GM12878 (cell line): ENCODE measurements around the gene YWHAG. TPM values are rescaled to one million over a fixed set of nuclear protein-coding genes. Genes with fewer than 3 reads are reported as not detected.

Source experiments
- ATF2 ChIP-seq: IDR thresholded peaks from 2 replicates; pipeline ENCODE4 v1.6.1; 2012; ENCODE audit warnings: low read length, inconsistent platforms
- BCL11A ChIP-seq: IDR thresholded peaks from 2 replicates; pipeline ENCODE4 v1.6.1; 2011; ENCODE audit warnings: low read depth, low read length
- CBFB ChIP-seq: IDR thresholded peaks from 2 replicates; pipeline ENCODE4 v1.6.1; 2016; ENCODE audit warnings: antibody characterized with exemption, low read depth
- CREB1 ChIP-seq: IDR thresholded peaks from 2 replicates; pipeline ENCODE4 v1.6.1; 2012; ENCODE audit warnings: low read depth, mild to moderate bottlenecking, inconsistent platforms
- CUX1 ChIP-seq: IDR thresholded peaks from 2 replicates; pipeline ENCODE4 v1.6.1; 2012; ENCODE audit warnings: improper control_type of control experiment, low read depth, low read length; ENCODE audit not compliant: insufficient replicate concordance
- ESRRA ChIP-seq: IDR thresholded peaks from 2 replicates; pipeline ENCODE4 v1.6.1; 2012; ENCODE audit warnings: mild to moderate bottlenecking, low read length, improper control_type of control experiment
- HCFC1 ChIP-seq: fragments of 150-350 bp; IDR thresholded peaks from 2 replicates; pipeline ENCODE4 v1.6.1; 2014; ENCODE audit warnings: low read length
- HSF1 ChIP-seq: fragments of 150-350 bp; IDR thresholded peaks from 2 replicates; pipeline ENCODE4 v1.6.1; 2014; ENCODE audit warnings: mild to moderate bottlenecking, low read depth, low read length
- IRF4 ChIP-seq: IDR thresholded peaks from 2 replicates; pipeline ENCODE4 v1.6.1; 2011; ENCODE audit warnings: low read depth, low read length
- KAT2A ChIP-seq: conservative IDR thresholded peaks from 2 replicates; pipeline ENCODE4 v1.6.1; 2011; ENCODE audit warnings: low read depth, low read length; ENCODE audit not compliant: control insufficient read depth
- MTA2 ChIP-seq: fragments of 450-650 bp; IDR thresholded peaks from 2 replicates; pipeline ENCODE4 v1.6.1; 2016; ENCODE audit warnings: low read depth, mild to moderate bottlenecking, moderate library complexity
- MXI1 ChIP-seq: fragments of 150-350 bp; IDR thresholded peaks from 2 replicates; pipeline ENCODE4 v1.6.1; 2011; ENCODE audit warnings: low read depth, mild to moderate bottlenecking, inconsistent platforms, low read length, improper control_type of control experiment
- NR2F1 ChIP-seq: fragments of 450-650 bp; conservative IDR thresholded peaks from 2 replicates; pipeline ENCODE4 v1.6.1; 2017; ENCODE audit warnings: mild to moderate bottlenecking
- PBX3 ChIP-seq: IDR thresholded peaks from 2 replicates; pipeline ENCODE4 v1.6.1; 2011; ENCODE audit warnings: mild to moderate bottlenecking, low read depth, low read length, moderate library complexity; ENCODE audit not compliant: insufficient replicate concordance
- RAD21 ChIP-seq: IDR thresholded peaks from 2 replicates; pipeline ENCODE4 v1.6.1; 2011; ENCODE audit warnings: mild to moderate bottlenecking, low read depth, low read length, moderate library complexity; ENCODE audit not compliant: insufficient read depth
- SREBF1 ChIP-seq: IDR thresholded peaks from 2 replicates; pipeline ENCODE4 v1.6.1; 2012; ENCODE audit warnings: mild to moderate bottlenecking, low read length
- SREBF2 ChIP-seq: IDR thresholded peaks from 2 replicates; pipeline ENCODE4 v1.6.1; 2012; ENCODE audit warnings: mild to moderate bottlenecking, low read length
- SUPT20H ChIP-seq: IDR thresholded peaks from 2 replicates; pipeline ENCODE4 v1.6.1; 2011; ENCODE audit warnings: low read depth, mild to moderate bottlenecking, low read length, moderate library complexity, borderline replicate concordance; ENCODE audit not compliant: control insufficient read depth
- TCF3 ChIP-seq: IDR thresholded peaks from 2 replicates; pipeline ENCODE4 v1.6.1; 2012; ENCODE audit warnings: low read depth, mild to moderate bottlenecking, low read length, borderline replicate concordance; ENCODE audit not compliant: insufficient read depth
- ZSCAN29 ChIP-seq: fragments of 450-650 bp; IDR thresholded peaks from 2 replicates; pipeline ENCODE4 v1.6.1; 2017; ENCODE audit warnings: mild to moderate bottlenecking, moderate library complexity
- ZZZ3 ChIP-seq: IDR thresholded peaks from 2 replicates; pipeline ENCODE4 v1.6.1; 2011; ENCODE audit warnings: low read depth; ENCODE audit not compliant: control insufficient read depth, insufficient read length
- polyA plus RNA-seq, 11 experiments: library from polyadenylated mRNA; depleted of rRNA in 4 of 11; unstranded in 6 of 11; stranded (reverse) in 5 of 11; fragments of >200 nt; fragmentation: Nextera tagmentation in 4 of 11; fragmentation: Illumina TruSeq in 1 of 11; extraction: Ambion mirVana in 4 of 11; extraction: Trizol in 1 of 11; gene quantifications; 1 replicate in 1 of 11; 2 replicates in 10 of 11; pipeline versions ENCODE4 v1.2.1 to v1.2.3, GENCODE V29; 2011 to 2016; ENCODE audit warnings: inconsistent platforms in 2 of 11, missing spikeins in 2 of 11, low read depth in 1 of 11
- total RNA-seq, 4 experiments: library from RNA; depleted of rRNA in 3 of 4; stranded (reverse); fragments of >200 nt in 3 of 4; fragmentation: Illumina TruSeq in 1 of 4; extraction: Trizol in 1 of 4; gene quantifications; 2 replicates each; pipeline versions ENCODE4 v1.2.1 to v1.2.3, GENCODE V29; 2013 to 2021

YWHAG gene
- total and polyA plus RNA-seq, 10 of the 15 experiments (the other 5 are each of a cell fraction or from before 2014, with no cell fraction given), result 20.2 to 157 (median 41.3) TPM

GRCh38 chr7:76318488-76319353 lies 40.1 kb downstream of the YWHAG start (continued):
- TF ChIP-seq CUX1 (peak; percentile 29), HCFC1 (0 out of 2 replicates have a peak, but pooled peaks have one; percentile 36), SUPT20H (no peak), ZSCAN29 (0 out of 2 replicates have a peak, but pooled peaks have one; percentile 26), CBFB (no peak), RAD21 (peak; percentile 11; the same call in 1 of the 2 replicates), CREB1 (0 out of 2 replicates have a peak, but pooled peaks have one; percentile 50), SREBF2 (no peak), KAT2A (no peak), TCF3 (peak; percentile 84; the same call in 1 of the 2 replicates), IRF4 (peak; percentile 35; the same call in 1 of the 2 replicates), HSF1 (no peak), MXI1 (peak; percentile 81), ESRRA (peak; percentile 92; the same call in 1 of the 2 replicates), ZZZ3 (no peak), BCL11A (0 out of 2 replicates have a peak, but pooled peaks have one; percentile 5), MTA2 (peak; percentile 47; the same call in 1 of the 2 replicates), NR2F1 (peak; percentile 44), SREBF1 (no peak), ATF2 (0 out of 2 replicates have a peak, but pooled peaks have one; percentile 5), PBX3 (peak; percentile 17)
